GM12872 (cell line): ENCODE results near the gene C12orf57.

Source experiments
- TF ChIP-seq, protein P1 (sequence below): IDR thresholded peaks from 3 replicates; pipeline ENCODE4 v1.5.1; 2011; ENCODE audit warnings: low read depth, mild to moderate bottlenecking, low read length, moderate library complexity; ENCODE audit not compliant: insufficient read depth

Gene C12orf57

DNA sequence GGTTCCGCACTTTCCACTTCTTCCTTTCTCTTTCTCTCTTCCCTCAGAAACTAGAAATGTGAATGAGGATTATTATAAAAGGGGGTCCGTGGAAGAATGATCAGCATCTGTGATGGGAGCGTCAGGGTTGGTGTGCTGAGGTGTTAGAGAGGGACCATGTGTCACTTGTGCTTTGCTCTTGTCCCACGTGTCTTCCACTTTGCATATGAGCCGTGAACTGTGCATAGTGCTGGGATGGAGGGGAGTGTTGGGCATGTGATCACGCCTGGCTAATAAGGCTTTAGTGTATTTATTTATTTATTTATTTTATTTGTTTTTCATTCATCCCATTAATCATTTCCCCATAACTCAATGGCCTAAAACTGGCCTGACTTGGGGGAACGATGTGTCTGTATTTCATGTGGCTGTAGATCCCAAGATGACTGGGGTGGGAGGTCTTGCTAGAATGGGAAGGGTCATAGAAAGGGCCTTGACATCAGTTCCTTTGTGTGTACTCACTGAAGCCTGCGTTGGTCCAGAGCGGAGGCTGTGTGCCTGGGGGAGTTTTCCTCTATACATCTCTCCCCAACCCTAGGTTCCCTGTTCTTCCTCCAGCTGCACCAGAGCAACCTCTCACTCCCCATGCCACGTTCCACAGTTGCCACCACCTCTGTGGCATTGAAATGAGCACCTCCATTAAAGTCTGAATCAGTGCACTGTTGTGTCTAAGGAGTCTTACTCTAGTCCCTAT, 20.7 kb upstream of the C12orf57 start:
- TF ChIP-seq, protein P1, sequence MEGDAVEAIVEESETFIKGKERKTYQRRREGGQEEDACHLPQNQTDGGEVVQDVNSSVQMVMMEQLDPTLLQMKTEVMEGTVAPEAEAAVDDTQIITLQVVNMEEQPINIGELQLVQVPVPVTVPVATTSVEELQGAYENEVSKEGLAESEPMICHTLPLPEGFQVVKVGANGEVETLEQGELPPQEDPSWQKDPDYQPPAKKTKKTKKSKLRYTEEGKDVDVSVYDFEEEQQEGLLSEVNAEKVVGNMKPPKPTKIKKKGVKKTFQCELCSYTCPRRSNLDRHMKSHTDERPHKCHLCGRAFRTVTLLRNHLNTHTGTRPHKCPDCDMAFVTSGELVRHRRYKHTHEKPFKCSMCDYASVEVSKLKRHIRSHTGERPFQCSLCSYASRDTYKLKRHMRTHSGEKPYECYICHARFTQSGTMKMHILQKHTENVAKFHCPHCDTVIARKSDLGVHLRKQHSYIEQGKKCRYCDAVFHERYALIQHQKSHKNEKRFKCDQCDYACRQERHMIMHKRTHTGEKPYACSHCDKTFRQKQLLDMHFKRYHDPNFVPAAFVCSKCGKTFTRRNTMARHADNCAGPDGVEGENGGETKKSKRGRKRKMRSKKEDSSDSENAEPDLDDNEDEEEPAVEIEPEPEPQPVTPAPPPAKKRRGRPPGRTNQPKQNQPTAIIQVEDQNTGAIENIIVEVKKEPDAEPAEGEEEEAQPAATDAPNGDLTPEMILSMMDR, result no peak

DNA sequence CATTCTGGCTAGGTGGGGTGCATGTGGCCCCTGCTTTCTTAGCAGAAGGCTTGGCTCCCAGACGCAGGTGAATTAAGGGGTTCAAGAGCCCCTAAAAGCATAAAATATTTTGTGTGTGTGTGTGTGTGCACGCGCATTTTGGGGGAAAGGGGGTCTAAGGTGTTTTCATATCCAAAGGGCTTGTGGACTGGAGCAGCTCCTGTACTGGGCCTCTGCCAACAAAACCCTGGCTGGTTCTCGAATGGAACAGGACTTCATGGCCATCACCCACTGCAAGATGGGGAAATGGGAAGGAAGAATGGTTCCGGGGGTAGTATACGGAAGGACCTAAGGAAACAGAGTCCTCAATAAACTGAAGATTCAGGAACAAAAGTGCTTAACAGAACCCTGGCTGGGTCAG, 20.0 kb upstream of the C12orf57 start:
- TF ChIP-seq, protein P1, result no peak

DNA sequence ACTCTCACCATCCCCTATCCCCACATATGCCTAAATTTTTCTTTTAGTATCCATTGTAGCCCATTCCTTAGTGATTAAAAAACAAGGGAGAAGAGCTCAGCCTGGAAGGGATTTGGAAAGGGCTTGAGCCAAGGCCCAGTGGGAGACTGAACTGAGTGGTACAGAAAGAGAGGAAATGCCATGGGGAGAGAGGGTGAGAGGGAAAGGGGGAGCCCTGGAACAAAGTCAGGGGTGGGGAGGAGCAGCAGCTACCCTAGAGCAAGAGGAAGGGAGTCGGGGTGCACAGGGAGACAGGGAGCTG, 18.6 kb upstream of the C12orf57 start:
- TF ChIP-seq, protein P1, result no peak

DNA sequence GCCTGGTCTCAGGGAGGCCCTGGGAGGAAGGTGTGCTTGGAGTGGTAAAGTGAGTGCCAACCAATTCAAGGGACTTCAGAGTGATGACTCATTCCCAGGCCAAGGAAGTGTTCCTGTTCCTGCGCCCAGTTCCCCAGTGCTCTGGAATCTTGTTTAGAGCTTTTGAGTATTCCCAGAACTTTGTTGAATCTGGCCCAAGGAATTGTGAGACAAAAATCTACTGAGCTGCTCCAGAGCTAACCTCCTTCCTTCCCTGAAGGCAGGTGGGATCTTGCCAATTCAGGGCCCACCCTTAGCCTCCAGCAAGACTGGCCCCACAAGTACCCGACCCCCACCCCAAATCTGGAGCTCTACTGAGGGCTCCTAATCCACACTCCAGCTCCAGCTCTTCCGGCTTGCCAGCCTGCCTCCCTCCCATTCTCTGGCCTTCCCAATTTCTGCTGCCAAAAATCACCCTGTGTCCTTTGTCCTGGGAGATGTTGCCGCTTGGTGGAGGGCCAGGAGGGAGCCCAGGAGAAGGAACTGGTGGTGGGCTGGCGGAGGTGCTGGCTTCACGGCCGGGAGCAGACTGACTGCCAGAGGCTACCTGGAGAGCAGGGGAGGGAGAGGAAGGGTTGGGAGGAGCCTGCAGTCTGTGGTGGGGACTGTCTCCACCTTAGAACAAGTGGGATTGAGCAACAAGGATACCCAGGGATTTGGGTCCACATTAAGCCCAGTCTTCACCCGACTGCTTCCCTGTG, 18.1 kb upstream of the C12orf57 start:
- TF ChIP-seq, protein P1, result no peak

DNA sequence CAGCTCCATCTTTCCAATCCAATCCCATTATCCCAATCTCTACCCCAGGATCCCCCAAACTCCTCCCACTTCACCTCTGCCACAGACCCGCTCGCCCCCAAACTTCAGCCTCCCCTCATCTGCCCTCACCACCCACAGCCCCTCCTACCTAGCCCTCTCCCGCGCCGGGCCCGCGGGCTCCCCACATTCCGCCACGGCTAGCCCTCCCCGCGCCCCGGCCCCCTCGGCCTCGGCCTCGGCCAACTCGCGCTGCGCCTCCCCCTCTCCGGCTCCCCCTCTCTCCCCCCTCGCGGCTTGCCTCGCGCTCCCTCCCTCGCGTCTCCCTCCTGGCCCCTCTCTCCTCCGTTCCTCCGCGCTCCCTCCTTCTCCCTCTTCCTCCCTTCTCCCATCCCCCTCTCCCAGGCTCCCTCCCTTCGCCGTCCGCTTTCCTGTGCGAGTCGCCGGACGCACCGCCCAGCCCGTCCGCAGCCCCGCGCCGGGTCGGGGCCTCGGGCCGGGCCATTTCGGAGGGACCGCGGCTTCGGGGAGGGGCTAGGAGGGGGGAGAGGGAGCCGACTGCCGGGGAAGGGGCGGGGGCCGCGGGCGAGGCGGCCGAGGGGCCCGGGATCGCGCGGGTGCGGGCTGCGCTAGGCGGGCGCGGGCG, 16.3 kb upstream of the C12orf57 start, which contains the start of gene ATN1:
Gene ATN1 (plus strand): TSS at position 581 of the 643 bp plus-strand sequence. CDS start 6,043 bp downstream, outside the sequence.
- TF ChIP-seq, protein P1, result no peak

DNA sequence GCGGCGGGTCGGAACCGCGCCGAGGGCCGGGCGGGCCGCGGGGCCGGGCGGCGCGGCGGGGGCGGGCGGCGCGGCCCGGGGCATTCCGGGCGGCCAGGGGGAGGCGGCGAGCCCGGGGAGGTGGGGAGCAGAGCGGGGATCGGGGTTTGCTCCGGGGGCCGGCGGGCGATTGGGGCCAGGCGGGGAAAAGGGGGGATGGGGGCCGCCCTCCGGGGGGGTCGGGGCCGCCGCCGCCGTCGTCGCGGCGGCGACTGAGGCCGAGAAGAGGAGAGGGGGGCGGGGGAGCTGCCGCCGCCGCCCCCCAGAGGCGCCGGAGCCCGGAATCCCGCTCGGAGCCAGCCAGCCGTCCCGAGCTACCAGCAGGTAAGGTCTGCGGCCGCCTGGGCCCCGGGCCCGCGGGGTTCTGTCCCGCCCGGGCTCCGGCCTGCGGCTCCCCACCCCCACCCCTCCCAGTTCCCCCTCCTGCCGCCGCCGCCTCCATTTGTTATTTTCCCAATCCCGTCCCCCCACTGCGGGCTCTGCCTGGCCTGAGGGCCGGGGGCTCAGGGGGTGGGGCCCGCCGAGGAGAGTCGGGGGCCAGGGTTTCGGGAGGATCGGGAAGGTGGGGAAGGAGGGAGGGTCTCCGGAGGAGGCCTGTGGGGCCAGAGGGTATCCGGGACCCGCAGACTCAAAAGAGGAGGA, 15.7 kb upstream of the C12orf57 start:
- TF ChIP-seq, protein P1, result no peak
